ENCODE measurements around the gene KRTAP21-1. TPM values are rescaled to one million over a fixed set of nuclear protein-coding genes. Genes with fewer than 3 reads are reported as not detected.

The KRTAP21-1 gene
- total RNA-seq, 1 experiment from 2014 or later: not detected

Other genes starting within 250 kb of the KRTAP21-1 start
- gene KRTAP19-6, start 213.6 kb downstream of the KRTAP21-1 start, total RNA-seq (2014; rRNA removed; shearing (Covaris generic)): not detected in 2 replicates
- not detected in 2 replicates for gene KRTAP19-7, start 194.1 kb downstream of the KRTAP21-1 start, total RNA-seq (2014; rRNA removed; shearing (Covaris generic))
- not detected in 2 replicates for gene KRTAP22-2, start 165.0 kb downstream of the KRTAP21-1 start, total RNA-seq (2014; rRNA removed; shearing (Covaris generic))
- not detected in 2 replicates for gene KRTAP6-3, start 163.0 kb downstream of the KRTAP21-1 start, total RNA-seq (2014; rRNA removed; shearing (Covaris generic))
- gene KRTAP6-2, start 156.5 kb downstream of the KRTAP21-1 start, total RNA-seq (2014; rRNA removed; shearing (Covaris generic)): not detected in 2 replicates
- gene KRTAP22-1, start 154.3 kb downstream of the KRTAP21-1 start, total RNA-seq (2014; rRNA removed; shearing (Covaris generic)): not detected in 2 replicates
- gene KRTAP6-1, start 141.5 kb downstream of the KRTAP21-1 start, total RNA-seq (2014; rRNA removed; shearing (Covaris generic)): not detected in 2 replicates
- not detected in 2 replicates for gene KRTAP20-1, start 139.0 kb downstream of the KRTAP21-1 start, total RNA-seq (2014; rRNA removed; shearing (Covaris generic))
- not detected in 2 replicates for gene KRTAP20-4, start 134.8 kb downstream of the KRTAP21-1 start, total RNA-seq (2014; rRNA removed; shearing (Covaris generic))
- not detected in 2 replicates for gene KRTAP20-2, start 120.2 kb downstream of the KRTAP21-1 start, total RNA-seq (2014; rRNA removed; shearing (Covaris generic))
- not detected in 2 replicates for gene KRTAP20-3, start 112.6 kb downstream of the KRTAP21-1 start, total RNA-seq (2014; rRNA removed; shearing (Covaris generic))
- not detected in 2 replicates for gene KRTAP21-3, start 36.7 kb downstream of the KRTAP21-1 start, total RNA-seq (2014; rRNA removed; shearing (Covaris generic))
- gene KRTAP21-2, start 8.2 kb downstream of the KRTAP21-1 start, total RNA-seq (2014; rRNA removed; shearing (Covaris generic)): not detected in 2 replicates
- not detected in 2 replicates for gene KRTAP8-1, start 57.8 kb upstream of the KRTAP21-1 start, total RNA-seq (2014; rRNA removed; shearing (Covaris generic))
- not detected in 2 replicates for gene KRTAP7-1, start 74.3 kb upstream of the KRTAP21-1 start, total RNA-seq (2014; rRNA removed; shearing (Covaris generic))
- gene KRTAP11-1, start 126.2 kb upstream of the KRTAP21-1 start, total RNA-seq (2014; rRNA removed; shearing (Covaris generic)): not detected in 2 replicates

Measured in G401 (cell line).